GM18858 (cell line): ENCODE data around the gene SSBP3.

Experiments used
- ATAC-seq: cut with Tn5 transposase; IDR thresholded peaks from one replicate; pipeline ENCODE4 v1.9.1; 2021; ENCODE audit not compliant: unreplicated experiment

The SSBP3 gene

DNA sequence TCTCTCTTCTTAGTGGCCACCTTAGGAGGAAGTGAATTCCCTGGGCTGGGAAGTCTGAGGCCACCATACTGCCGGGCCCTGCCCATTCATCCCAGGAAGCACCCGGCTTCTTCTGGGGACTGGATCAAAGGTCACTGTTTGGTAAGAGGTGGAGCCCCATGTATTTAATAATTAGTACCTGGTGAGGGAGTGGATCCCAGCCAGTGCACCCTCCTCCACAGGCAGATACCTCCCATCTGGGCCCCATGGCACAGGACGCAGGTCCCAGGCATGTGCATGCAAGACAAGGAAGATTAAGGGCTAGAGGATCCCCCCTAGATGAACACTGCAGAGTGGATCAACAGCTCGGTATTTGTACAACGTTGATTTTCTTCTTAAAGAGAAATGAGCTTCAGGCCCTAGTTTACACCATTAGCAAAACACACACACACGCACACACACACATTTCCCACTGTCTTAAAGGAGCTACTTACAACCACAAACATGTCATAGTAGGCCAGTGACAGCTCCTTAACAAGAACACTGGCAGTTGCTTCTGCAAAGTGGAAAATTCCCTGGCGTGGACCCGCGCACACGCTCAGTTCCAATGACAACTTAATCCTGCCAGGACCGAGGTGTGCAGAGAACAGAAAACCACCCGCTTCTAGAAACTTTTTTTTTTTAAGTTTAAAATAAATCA lies 115.5 kb downstream of the SSBP3 start:
- ATAC-seq, result no peak

DNA sequence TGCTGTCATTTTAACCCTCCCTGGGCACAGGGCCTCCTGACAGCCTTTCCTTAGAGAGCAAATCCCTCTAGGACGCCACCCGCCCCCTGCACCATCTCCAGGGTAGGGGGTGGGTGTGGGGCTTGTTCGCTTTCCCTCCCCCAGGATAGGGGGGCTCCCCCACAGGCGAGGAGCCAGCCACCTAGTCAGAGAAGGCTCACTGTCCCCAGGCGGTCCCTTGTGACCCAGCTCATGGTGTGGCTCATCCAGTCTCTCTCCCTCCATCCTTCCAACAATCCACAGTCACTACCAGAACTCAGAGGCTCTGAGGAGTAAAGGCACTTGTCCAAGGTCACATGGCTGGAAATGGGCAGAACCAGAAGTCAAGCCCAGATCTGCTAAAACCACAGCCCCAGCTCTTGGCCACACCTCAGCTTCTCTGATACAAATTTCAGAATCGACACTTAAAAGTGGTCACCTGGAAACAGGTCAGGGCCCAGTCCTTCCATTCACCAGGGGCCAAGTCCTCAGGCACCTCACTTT lies 116.4 kb downstream of the SSBP3 start:
- ATAC-seq, result no peak

DNA sequence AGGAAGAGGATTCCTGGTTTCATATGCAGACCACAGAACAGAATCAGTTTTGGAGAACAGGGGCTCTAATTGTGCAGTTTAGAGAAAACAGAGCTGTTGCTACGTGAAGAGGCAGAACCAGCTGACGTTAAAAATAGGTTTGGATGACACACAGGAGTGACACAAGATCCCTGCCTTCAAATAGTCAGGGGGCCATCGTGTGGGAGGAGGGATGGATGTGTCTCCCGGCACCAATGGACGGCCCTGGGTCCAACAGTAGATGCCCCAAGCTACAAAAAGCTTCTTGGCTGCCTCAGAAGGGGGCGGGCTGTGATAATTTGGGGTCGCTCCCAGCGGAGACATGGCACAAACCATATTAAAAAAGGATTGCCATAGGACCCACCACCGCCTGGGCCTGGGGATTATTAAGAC lies 118.4 kb downstream of the SSBP3 start:
- no peak for ATAC-seq

DNA sequence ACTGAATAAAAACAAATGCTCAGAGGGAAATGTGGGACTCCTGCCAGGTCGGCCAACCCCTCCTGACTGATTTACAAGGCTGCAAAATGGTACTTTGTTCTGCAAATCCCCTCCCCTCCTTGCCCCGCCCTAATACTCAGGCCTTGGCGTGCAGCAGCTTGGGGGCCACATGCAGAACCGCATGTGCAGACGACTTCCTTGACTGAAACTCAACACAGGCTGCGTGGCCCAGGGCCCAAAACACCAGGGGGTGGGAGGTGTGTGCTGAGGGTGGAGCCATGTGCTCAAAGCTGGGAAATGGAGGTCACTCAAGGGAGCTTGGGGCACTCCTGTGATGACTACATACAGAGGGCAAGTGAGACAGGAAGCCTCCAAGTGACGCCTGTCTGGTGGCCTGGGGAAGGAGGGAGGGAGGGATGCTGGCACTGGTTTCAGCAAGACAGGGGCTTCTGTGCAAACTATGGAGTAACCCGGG lies 119.0 kb downstream of the SSBP3 start:
- ATAC-seq, result no peak

DNA sequence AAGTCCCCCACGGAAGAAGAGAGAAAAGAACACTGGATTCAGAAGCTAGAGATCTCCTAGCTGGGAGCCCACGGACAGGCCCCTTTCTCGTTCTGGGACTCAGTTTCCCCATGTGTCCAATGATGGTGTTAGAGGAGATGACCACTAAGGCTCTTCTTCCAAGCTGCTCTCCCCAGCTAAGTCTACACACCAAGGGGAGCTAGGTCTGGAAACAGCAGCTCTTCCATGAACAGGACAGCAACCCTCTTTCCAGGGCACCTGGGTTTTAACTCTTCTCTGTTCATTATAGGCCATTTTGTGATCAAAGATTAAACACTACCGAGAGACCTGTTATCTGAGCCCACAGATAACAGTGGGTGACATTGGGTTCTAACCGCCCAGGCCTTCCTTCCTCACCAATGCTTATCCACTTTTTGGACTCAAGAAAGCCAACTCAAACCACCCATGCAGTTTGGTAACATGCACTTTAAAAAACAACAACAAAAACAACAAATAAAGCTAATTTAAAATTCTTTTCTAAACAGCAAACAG lies 120.3 kb downstream of the SSBP3 start:
- ATAC-seq, result no peak

DNA sequence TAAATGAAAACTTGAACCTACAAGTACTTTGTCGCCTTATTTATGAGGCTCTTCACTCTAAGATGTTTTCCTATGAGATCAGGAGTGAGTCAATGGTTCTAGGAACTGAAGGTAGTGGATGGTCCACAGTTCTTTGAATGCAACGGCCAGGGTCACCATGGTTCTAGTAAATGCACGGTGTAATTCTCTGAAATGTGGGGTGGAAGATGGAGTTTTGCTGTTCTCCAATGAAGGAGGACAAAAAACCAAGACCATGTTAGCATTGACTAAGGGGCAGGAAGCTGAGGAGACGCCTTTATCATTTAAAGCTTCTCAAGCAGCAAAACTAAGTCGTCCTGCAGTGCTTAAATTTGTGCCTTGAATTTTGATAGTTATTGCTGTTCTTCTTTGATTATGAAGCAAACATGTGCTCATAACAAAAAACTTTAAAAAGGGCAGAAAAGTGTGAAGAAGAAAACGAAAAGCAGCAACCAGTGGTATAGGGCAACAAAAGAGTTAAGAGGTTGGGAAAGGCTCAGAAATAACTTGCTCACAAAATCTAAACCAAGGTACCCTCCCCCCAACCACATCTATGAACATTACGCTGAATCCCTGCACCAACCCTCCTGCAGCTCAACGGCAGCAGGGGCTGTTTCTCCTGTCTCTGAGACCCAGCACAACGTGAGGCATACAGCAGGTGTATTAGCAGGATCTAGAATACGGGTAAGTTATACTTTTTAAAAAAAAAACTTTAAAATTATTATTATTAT lies 121.2 kb downstream of the SSBP3 start:
- no peak for ATAC-seq

DNA sequence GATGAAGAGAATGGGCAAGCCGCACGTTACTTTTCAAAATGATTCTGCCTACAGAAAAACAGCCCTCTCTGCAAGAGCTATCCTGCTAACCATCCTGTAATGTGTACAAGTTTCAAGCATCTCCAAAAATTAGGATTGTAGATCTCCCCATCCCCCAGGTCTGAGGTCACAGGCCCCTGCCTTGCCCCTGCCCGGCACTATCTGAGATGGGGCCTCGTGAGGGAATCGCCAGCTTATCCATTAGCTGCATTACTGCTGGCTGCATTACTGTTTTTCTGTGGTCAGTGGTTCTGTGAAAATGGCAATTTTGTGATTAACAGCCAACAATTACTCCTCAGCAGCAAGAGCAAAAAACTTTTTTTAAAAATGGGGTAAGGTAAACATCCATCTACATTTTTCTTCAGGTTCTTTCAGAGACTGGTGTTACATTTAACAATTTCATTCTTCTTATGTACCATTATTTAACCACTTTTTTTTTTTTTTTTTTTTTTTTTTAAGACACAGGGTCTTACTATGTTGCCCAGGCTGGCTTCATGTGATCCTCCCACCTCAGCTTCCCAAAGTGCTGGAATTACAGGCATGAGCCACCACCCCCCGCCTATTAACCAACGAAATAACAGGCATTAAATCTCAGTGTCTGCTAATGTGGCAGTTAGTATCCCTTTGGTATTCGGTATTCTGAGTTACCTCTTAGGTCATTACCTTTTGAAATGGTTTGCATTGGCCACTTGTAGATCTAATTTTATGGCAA lies 122.4 kb downstream of the SSBP3 start:
- no peak for ATAC-seq

DNA sequence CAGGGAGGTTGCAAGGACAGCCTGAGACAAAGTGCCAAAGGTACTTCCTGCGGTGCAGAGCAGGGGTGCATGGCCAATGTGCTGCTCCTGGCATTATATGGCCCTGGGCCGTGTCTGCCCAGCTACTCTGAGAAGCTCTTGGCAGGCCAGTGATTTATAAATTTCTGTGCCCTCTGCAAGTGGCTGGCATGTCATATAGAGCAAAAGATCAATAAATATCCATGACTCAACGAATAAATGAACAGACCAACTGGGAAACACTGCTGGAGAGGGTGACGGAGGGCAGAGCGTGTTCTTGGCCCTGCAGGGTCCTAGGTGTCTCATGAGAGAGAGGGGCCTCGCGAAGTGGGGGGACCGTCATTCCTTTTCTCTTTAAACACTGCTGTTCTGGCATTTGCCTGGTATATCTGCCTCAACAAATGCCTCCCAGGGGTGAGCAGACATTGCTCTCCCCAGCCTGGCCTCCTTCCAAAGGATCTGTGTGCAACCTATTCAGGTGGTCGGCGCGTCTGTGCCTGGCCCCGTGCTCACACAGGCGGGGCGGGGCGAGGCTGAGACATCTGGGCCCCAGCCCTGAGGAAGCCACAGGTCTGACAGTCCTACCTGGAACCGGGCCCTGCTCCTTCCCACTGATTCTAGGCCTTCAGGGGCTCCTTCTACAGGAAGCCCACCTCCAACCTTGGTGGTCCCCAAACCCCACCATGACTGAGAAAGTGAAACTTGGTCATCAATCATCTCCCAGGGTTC lies 123.9 kb downstream of the SSBP3 start:
- no peak for ATAC-seq

DNA sequence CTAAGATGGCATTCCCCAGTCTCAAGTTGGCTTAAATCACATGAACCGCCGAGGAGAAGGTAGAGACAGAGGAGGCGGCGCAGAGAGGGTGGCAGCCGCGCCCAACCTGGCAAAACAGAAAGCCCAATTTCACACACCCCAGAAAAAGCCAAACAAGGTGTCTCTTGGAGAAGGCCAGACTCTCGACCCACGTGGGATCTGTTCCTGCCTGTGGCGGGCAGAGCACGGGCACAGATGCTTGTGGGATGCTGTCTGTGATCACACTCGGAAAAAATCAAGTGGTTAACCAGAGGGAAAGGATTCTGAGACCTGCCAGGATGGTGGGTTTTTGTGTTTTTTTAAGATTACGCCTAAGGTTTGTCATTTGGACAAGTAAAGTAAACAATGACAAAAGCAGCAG lies 125.5 kb downstream of the SSBP3 start:
- no peak for ATAC-seq

DNA sequence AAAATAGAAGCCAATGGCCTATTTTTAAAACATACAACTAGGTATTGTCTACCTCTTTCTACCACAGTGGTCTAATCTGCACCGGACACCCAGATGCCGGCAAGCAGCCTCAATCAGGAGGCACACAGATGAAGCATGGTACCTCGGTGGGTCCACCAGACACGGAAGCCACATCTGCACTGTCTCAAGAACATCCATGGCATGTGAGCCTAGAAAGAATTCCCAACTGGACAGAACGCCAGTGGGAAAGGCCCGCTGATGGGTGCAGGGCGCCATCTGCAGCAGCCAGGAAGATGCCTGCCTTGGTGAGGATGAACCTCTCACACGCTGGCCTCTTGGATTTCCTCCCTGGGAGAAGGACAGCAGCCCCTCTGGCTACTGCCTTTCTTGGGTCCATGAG lies 126.7 kb downstream of the SSBP3 start:
- no peak for ATAC-seq

DNA sequence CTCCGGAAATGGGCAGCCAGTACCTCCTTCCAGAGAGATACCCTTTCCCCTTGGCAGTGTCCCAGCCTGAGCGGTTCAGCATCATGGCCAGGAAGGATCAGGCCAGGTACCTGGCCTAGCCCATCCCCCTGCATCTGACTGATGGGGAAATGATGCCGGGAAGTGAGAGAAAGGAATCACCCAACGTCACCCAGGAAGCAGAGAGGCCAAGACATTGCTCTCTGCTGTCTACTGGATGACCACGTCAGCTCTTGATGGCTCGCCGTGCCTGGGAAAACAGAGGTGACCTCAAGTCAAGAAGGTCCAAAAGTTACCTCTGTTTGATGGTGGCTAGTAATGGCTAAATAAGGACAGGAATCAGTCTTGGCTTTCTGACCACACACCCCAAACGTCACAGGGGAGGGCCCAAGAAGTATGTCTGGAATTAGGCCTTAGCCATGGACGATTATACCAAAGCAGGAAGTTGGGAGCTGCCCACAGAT lies 127.2 kb downstream of the SSBP3 start:
- no peak for ATAC-seq

DNA sequence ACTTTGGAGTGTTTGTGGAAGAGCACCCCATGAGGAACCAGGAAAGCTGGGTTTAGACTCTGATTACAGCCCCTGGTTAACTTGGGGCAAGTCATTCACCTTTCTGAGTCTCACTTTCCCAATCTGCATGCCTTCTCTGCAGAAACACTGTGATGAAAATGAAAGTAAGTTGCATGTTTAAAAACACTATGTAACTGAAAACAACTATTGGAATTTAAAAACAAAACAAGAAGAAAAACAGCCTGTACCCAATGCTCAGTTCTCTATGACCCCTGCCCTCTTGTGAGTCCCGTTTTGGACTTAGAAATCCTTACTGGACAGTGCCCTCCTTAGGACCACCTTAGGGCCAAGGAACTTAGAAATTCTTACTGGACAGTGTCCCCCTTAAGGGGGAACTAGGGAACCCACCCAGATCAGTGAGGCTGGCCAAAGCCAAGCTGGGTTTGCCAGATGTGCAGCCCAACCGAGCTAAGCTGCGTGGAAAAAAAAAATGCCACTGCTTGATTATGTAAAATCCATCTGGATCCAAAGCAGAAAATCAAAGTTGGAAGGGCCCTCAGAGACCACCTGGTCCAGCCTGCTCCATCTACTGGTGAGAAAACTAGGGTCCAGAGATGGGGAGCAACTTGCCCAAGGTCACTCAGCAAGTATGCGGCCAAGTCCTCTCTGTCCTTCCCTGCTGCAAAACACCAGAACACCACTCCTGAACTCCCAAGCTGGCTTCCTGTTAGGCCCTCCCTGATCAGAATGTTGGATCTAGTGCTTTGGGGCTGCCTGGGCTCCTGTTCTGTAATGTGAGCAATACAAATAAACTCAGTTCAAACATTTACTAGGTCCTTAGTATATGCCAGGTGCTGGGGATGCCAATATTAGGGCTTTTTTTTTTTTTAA lies 128.5 kb downstream of the SSBP3 start:
- no peak for ATAC-seq

DNA sequence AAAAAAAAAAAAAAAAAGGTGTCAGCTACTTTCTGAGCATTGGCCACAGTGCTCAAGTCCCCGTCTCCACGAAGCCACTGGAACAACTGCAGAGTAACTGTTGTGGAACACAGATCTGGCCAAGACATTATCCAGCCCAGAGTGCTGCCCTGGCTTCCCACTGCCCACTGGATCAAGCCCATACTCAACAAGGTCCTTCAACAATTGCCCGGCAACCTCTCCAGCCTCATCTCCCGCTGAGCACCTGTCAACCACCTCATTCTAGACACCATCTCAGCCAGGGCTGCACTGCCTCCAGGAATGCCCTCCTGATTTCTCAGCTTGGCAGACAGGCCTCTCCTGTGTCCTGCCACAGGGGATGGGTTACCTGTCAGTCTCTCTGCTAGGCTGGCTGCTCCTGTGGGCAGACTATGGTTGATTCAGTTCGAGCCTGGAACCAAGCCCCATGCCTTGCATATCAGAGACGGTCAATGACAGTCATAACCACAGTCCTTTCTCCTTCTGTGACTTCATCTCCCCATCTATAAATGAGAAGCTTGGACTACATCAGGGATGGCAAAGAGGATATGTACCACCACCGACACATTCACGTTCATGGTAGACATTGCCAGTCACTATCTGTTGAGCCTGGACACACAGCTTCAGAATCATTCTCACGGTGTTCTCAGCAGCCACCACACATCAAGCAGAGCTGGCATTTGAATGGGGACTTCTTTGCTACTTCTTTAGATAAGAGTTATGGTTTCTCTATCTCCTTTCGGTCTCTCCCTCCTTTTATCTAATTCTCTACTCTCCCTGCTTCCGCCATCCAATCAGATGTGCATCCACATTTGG lies 129.4 kb downstream of the SSBP3 start:
- no peak for ATAC-seq

DNA sequence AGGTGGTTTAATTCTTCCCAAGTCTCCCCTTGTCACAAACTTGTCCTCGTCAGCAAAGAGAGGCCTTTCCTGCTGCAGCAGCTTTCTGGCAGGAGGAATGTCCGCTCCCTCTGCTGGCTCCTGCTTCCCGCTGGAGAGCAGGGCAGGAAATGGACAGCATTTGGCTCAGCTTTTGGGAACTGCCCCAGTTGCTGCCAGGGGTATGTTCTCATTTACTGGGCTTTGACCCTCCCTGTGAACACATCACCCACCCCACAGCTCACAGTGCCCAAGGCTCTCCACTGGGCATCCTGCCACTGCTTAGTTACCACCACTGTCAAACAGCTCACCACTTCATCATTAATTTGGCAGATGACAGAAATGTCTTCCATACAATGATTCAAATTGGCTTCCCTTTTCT lies 130.8 kb downstream of the SSBP3 start:
- ATAC-seq, result no peak

DNA sequence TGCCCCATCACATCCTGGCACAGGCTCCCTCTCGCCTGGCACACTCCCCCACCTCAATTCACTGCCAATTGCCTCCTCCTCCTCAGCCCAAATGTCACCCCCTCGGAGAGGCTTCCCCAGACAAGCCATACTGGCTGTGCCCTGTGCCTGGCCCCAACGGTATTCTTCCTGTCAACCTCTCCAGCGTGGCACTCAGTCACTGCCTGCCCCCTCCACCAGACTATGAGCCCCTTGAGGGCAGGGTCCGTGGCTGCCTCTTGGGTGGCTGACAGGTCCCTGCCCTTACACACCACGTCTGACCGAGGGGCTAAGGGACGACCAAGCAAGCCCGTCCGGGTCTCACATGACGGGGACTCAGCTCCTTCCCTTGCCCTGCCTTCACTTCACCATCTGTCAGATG lies 131.3 kb downstream of the SSBP3 start:
- no peak for ATAC-seq

DNA sequence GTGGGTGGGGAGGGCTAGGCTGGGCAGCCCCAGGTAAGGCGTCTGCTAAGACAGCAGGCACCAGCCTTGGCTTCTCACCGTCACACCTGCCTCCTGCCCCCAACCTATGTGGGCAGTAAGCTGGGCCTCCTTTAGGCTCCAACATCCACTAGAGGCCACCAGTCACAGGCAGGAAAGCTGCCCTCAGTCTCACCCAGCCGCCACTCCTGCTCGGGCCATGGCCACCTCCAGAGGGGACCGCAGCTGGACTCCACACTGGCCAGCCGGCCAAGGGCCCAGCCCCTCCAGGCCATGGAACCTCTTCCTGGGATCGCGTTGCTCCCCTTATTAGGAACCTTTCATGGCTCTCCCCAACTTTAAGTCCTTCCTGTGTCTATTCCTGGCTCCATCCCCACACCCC lies 131.7 kb downstream of the SSBP3 start:
- no peak for ATAC-seq

DNA sequence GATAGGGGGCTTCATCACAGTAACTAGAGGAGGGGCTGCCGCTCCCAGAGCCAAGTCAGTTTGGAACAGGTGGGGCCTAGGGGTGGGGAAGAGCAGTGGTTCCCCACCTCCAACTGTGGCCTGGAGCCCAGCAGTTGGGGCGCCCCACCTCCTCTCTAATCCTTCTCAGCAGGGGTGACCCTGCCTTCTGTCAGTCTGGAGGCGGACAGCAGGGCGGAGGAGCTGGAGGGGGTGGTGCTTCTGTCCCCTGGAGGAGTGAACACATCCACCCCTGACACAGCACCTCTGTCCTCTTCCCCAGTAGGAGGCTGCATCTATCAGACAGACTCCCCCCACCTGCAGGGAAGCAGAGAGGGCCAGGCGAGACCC lies 132.4 kb downstream of the SSBP3 start:
- ATAC-seq, result no peak

DNA sequence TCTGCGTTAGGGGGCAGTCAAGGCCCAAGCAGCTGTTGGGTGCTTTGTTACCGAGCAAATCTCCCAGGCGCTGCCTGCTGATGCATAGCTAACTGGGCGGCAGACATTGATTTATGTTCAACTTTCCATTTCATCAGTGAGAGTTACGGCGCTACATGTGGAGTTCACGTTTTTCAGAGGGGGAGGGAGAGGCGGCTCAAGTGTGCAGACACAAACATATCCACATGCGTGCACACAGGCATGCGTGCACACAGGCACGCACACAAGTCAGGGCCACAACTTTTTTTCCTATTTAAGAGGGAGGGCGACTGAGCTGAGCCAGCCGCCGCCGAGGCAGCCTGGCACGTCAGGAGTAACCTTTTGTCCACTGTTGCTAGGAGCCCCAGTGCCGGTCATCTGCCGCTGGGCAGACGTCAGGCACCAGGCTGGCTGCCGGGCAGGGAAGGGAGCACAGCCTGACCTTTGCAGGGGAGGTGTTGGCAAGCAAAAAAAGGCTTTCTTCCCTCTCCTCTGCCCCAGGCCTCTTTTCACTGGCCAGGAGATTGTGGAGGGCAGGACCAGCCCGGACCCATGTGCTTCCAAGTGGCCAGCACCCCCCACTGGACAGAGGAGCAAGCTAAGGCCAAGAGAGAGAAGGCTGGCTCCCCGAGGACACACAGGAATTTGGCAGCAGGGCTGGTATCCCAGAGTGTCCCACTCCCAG lies 133.0 kb downstream of the SSBP3 start:
- ATAC-seq, result no peak
